ENCODE results near the gene BTG2. TPM values are rescaled to one million over a fixed set of nuclear protein-coding genes. Genes with fewer than 3 reads are reported as not detected.

Gene BTG2
- total RNA-seq, 1 experiment from 2014 or later = 19.4 TPM

- ChIA-PET CTCF (interaction anchor here (0.6 to 9.0 kb wide), 26 partner anchors 10 to 362 kb away, joined by 3 to 121 read pairs (median 4); partner anchors contain the start of genes BTG2, FMOD and OPTC), POLR2A (no interaction called here)
- H3K4me1 Mint-ChIP-seq = peaks cover 31% of the 10 kb centered on the region
- DNase-seq (ENCODE audit: low spot score) (peak; percentile 75), ATAC-seq (peak; percentile 73)
- 0 out of 2 replicates have a peak, but pooled peaks cover 5% of the 10 kb centered on the region for H3K27me3 Mint-ChIP-seq (ENCODE audit: low read depth)
- H3K9me3 Mint-ChIP-seq = no peaks in the 10 kb centered on the region
- no peaks in the 10 kb centered on the region for H3K36me3 Mint-ChIP-seq
- no peak overlapping the region for H3K4me3 Mint-ChIP-seq
- TF ChIP-seq HMGXB4 (CRISPR knock-in tag; IDR thresholded peaks at IDR 0.05) (0 out of 2 replicates have a peak, but pooled peaks have one; percentile 46), CTCF (IDR thresholded peaks at IDR 0.05) (peak; percentile 75), NR3C1 (CRISPR knock-in tag; conservative IDR thresholded peaks at IDR 0.05; ENCODE audit: low read depth) (no peak)
- no peak overlapping the region for H3K27ac Mint-ChIP-seq
Measured at GRCh38 chr1:203340112-203340790, 34.9 kb downstream of the BTG2 start.

GRCh38 chr1:203342192-203342940 is 37.0 kb downstream of the BTG2 start:
- no peak overlapping the region for H3K27ac Mint-ChIP-seq
- ATAC-seq (peak; percentile 88), DNase-seq (ENCODE audit: low spot score) (peak; percentile 83)
- no peaks in the 10 kb centered on the region for H3K9me3 Mint-ChIP-seq
- ChIA-PET CTCF (interaction anchor here (0.5 to 9.0 kb wide), 70 partner anchors 9 to 378 kb away, joined by 3 to 121 read pairs (median 5); partner anchors contain the start of genes ADORA1, ATP2B4, BTG2 and FMOD), POLR2A (interaction anchor here (1.1 to 1.4 kb wide), 2 partner anchors 15 to 37 kb away, joined by 3 to 5 read pairs; partner anchors contain the start of gene BTG2)
- peaks cover 40% of the 10 kb centered on the region for H3K4me1 Mint-ChIP-seq
- TF ChIP-seq FOXK1 (CRISPR knock-in tag; IDR thresholded peaks at IDR 0.05) (no peak), SOX15 (CRISPR knock-in tag; IDR thresholded peaks at IDR 0.05) (no peak), GRHL2 (CRISPR knock-in tag; IDR thresholded peaks at IDR 0.05; ENCODE audit: insufficient replicate concordance, severe bottlenecking) (no peak), CTCF (IDR thresholded peaks at IDR 0.05) (peak; percentile 84)
- H3K27me3 Mint-ChIP-seq (ENCODE audit: low read depth) = peaks cover 5% of the 10 kb centered on the region; the same call in 1 of the 2 replicates
- no peaks in the 10 kb centered on the region for H3K36me3 Mint-ChIP-seq
- no peak overlapping the region for H3K4me3 Mint-ChIP-seq

- no peak overlapping the region for H3K4me3 Mint-ChIP-seq
- no peaks in the 10 kb centered on the region for H3K36me3 Mint-ChIP-seq
- peaks cover 9% of the 10 kb centered on the region for H3K27me3 Mint-ChIP-seq (ENCODE audit: low read depth)
- ChIA-PET POLR2A (interaction anchor here (0.7 kb wide), 1 partner anchor 18 kb away, joined by 3 read pairs; no protein-coding TSS in a partner anchor), CTCF (interaction anchor here (1.0 to 9.0 kb wide), 6 partner anchors 16 to 358 kb away, joined by 3 to 121 read pairs (median 16); no protein-coding TSS in a partner anchor)
- peaks cover 36% of the 10 kb centered on the region for H3K4me1 Mint-ChIP-seq
- TF ChIP-seq RORB (CRISPR knock-in tag; IDR thresholded peaks at IDR 0.05) (no peak), IRF1 (CRISPR knock-in tag; IDR thresholded peaks at IDR 0.05) (no peak), NFYB (CRISPR knock-in tag; conservative IDR thresholded peaks at IDR 0.05; ENCODE audit: low read depth) (no peak), RELA (CRISPR knock-in tag; IDR thresholded peaks at IDR 0.05; ENCODE audit: borderline replicate concordance) (no peak), TEAD4 (CRISPR knock-in tag; IDR thresholded peaks at IDR 0.05) (no peak), ZNF423 (CRISPR knock-in tag; IDR thresholded peaks at IDR 0.05) (no peak), MLX (CRISPR knock-in tag; IDR thresholded peaks at IDR 0.05) (no peak), NFE2L1 (CRISPR knock-in tag; IDR thresholded peaks at IDR 0.05) (no peak), CREM (CRISPR knock-in tag; IDR thresholded peaks at IDR 0.05) (no peak), KAT7 (CRISPR knock-in tag; IDR thresholded peaks at IDR 0.05; ENCODE audit: borderline replicate concordance) (no peak)
- H3K9me3 Mint-ChIP-seq = 0 out of 2 replicates have a peak, but pooled peaks cover 4% of the 10 kb centered on the region
- DNase-seq (ENCODE audit: low spot score) (no peak), ATAC-seq (no peak)
- H3K27ac Mint-ChIP-seq = no peak overlapping the region
Measured at GRCh38 chr1:203343956-203344754, 38.8 kb downstream of the BTG2 start.

Data from WTC11 (cell line).